OCI-LY7 (cell line): ENCODE results near the gene PAXX. TPM values are rescaled to one million over a fixed set of nuclear protein-coding genes. Genes with fewer than 3 reads are reported as not detected.

Source experiments
- BruUV-seq: library from RNA; stranded (reverse); fragments of 400-500 nt; replicated peaks from 2 replicates; lab custom pipeline; 2021; lab: Mats Ljungman, UMichigan
- CTCF ChIA-PET: fragments of 300-600 bp; sonication (Branson Sonifier 250); formaldehyde crosslinking; loops from one replicate; lab custom pipeline; 2022; ENCODE audit warnings: antibody characterized with exemption; ENCODE audit not compliant: unreplicated experiment; lab: Charles Lee
- POLR2A ChIA-PET: fragments of 300-600 bp; sonication (Branson Sonifier 250); formaldehyde crosslinking; loops from one replicate; lab custom pipeline; 2022; ENCODE audit warnings: antibody characterized with exemption; lab: Charles Lee
- DNase-seq: peaks from one replicate; pipeline ENCODE4 v3.0.0-alpha.2; 2015; ENCODE audit warnings: low spot score
- H2AFZ ChIP-seq: fragments of 200-600 bp; sonication (generic), shearing (Covaris generic); 2 replicates; pipeline ENCODE4 v1.6.1; 2014; ENCODE audit warnings: mild to moderate bottlenecking, antibody characterized with exemption, low read length, moderate library complexity
- H3K27ac ChIP-seq: fragments of 200-600 bp; sonication (generic); 2 replicates; pipeline ENCODE4 v1.5.1; 2014; ENCODE audit warnings: mixed run types, low read depth, mild to moderate bottlenecking, moderate library complexity, low read length, inconsistent platforms; ENCODE audit not compliant: poor library complexity, severe bottlenecking
- H3K36me3 ChIP-seq: fragments of 200-600 bp; sonication (generic); 2 replicates; pipeline ENCODE4 v1.6.1; 2014; ENCODE audit warnings: mild to moderate bottlenecking, antibody characterized with exemption, low read length, moderate library complexity, mixed read lengths; ENCODE audit not compliant: insufficient read depth
- H3K4me1 ChIP-seq: fragments of 200-600 bp; sonication (generic); 2 replicates; pipeline ENCODE4 v1.5.1; 2014; ENCODE audit warnings: mild to moderate bottlenecking, low read length; ENCODE audit not compliant: insufficient read depth, poor library complexity, severe bottlenecking
- H3K4me2 ChIP-seq: fragments of 200-600 bp; sonication (generic); 2 replicates; pipeline ENCODE4 v1.6.1; 2014; ENCODE audit warnings: mild to moderate bottlenecking, low read length
- H3K4me3 ChIP-seq: fragments of 200-600 bp; sonication (generic); 2 replicates; pipeline ENCODE4 v1.5.1; 2014; ENCODE audit warnings: mild to moderate bottlenecking, low read depth, low read length; ENCODE audit not compliant: poor library complexity, severe bottlenecking
- H3K79me2 ChIP-seq: fragments of 200-600 bp; sonication (generic); 2 replicates; pipeline ENCODE4 v1.6.1; 2016; ENCODE audit warnings: low read depth, mild to moderate bottlenecking, low read length, moderate library complexity, mixed read lengths; ENCODE audit not compliant: insufficient read depth
- H3K9me2 ChIP-seq: fragments of 200-600 bp; sonication (generic); 2 replicates; pipeline ENCODE4 v1.6.1; 2016; ENCODE audit warnings: mild to moderate bottlenecking, low read length, mixed read lengths; ENCODE audit not compliant: insufficient read depth
- H3K9me3 ChIP-seq: fragments of 200-600 bp; sonication (generic); 2 replicates; pipeline ENCODE4 v1.6.1; 2014; ENCODE audit warnings: mild to moderate bottlenecking, mixed run types, low read length, mixed read lengths
- H4K20me1 ChIP-seq: fragments of 200-600 bp; sonication (generic); 2 replicates; pipeline ENCODE4 v1.6.1; 2014; ENCODE audit warnings: mild to moderate bottlenecking, antibody characterized with exemption, low read length, moderate library complexity, mixed read lengths; ENCODE audit not compliant: insufficient read depth
- CTCF ChIP-seq: fragments of 200-600 bp; sonication (generic); conservative IDR thresholded peaks from 2 replicates; pipeline ENCODE4 v1.5.1; 2014; ENCODE audit warnings: mild to moderate bottlenecking, antibody characterized with exemption, low read length, moderate library complexity, mixed read lengths
- EZH2phosphoT487 ChIP-seq: fragments of 200-600 bp; sonication (generic); IDR thresholded peaks from 2 replicates; pipeline ENCODE4 v1.6.1; 2018; ENCODE audit warnings: low read depth, borderline replicate concordance, mild to moderate bottlenecking, mixed run types, antibody characterized with exemption, low read length, moderate library complexity, mixed read lengths
- intact Hi-C: fragments of 100-400 bp; cut with micrococcal nuclease; formaldehyde crosslinking; loops from one replicate; pipeline ENCODE4 v1.10.0; 2022; ENCODE audit not compliant: unreplicated experiment
- total RNA-seq, 2 experiments: library from RNA; depleted of rRNA in 1 of 2; stranded (reverse); fragments of >200 nt in 1 of 2; shearing (Covaris generic) in 1 of 2; gene quantifications; 2 replicates each; pipeline ENCODE4 v1.2.3, GENCODE V29; 2014 to 2022

Gene PAXX
- total RNA-seq, 2 experiments from 2014 or later: 45.7 to 63.5 TPM

- no TSS peak for BruUV-seq
- H3K4me3 ChIP-seq: no peak overlapping the region
- no peaks in the 10 kb centered on the region for H4K20me1 ChIP-seq
- no peaks in the 10 kb centered on the region; the same call in 1 of the 2 replicates for H3K79me2 ChIP-seq
- no peak for DNase-seq
- POLR2A ChIA-PET: no interaction called here
- H3K4me2 ChIP-seq: peak overlapping the region; percentile 94; the same call in 1 of the 2 replicates
- TF ChIP-seq CTCF: no peak
- TF ChIP-seq EZH2phosphoT487: no peak
- H3K9me3 ChIP-seq: no peaks in the 10 kb centered on the region
- intact Hi-C loops: no loop called here
- no peaks in the 10 kb centered on the region for H3K9me2 ChIP-seq
- H3K36me3 ChIP-seq: 0 out of 2 replicates have a peak, but pooled peaks cover 3% of the 10 kb centered on the region
- peaks cover 41% of the 10 kb centered on the region for H3K4me1 ChIP-seq
- CTCF ChIA-PET: interaction anchor here (0.6 kb wide), 1 partner anchor 688 kb away, joined by 11 read pairs; no protein-coding TSS in a partner anchor
- no peak overlapping the region for H3K27ac ChIP-seq
- no peak overlapping the region for H2AFZ ChIP-seq
These were observed 2.1 kb downstream of the PAXX start for GRCh38 chr9:136994180-136994887.

GRCh38 chr9:136994888-136995230 lies 2.6 kb downstream of the PAXX start:
- intact Hi-C loops: no loop called here

More at GRCh38 chr9:136994888-136995230, 2.6 kb downstream of the PAXX start:
- Histone ChIP-seq H3K27ac (no peak overlapping the region), H3K4me3 (no peak overlapping the region), H3K9me3 (no peaks in the 10 kb centered on the region), H3K9me2 (no peaks in the 10 kb centered on the region), H3K4me2 (no peak overlapping the region), H3K79me2 (no peaks in the 10 kb centered on the region; the same call in 1 of the 2 replicates), H3K36me3 (0 out of 2 replicates have a peak, but pooled peaks cover 3% of the 10 kb centered on the region), H4K20me1 (no peaks in the 10 kb centered on the region), H2AFZ (no peak overlapping the region), H3K4me1 (peaks cover 45% of the 10 kb centered on the region)
- BruUV-seq: no TSS peak
- DNase-seq: no peak
- TF ChIP-seq EZH2phosphoT487 (no peak), CTCF (no peak)
- CTCF ChIA-PET: interaction anchor here (0.6 kb wide), 1 partner anchor 687 kb away, joined by 11 read pairs; no protein-coding TSS in a partner anchor
- POLR2A ChIA-PET: no interaction called here
